WTC11 (cell line): ENCODE results near the gene KDM4C.

Source experiments
- IRF2 ChIP-seq: sonication (generic); formaldehyde crosslinking; IDR thresholded peaks from 2 replicates; pipeline ENCODE4 v1.8.0; 2022; ENCODE audit warnings: low read depth, missing genetic modification reagents, borderline replicate concordance
- NR2C2 ChIP-seq: sonication (generic); formaldehyde crosslinking; IDR thresholded peaks from 2 replicates; pipeline ENCODE4 v1.8.0; 2022; ENCODE audit warnings: mild to moderate bottlenecking, missing genetic modification reagents
- ZNF232 ChIP-seq: sonication (generic); formaldehyde crosslinking; IDR thresholded peaks from 2 replicates; pipeline ENCODE4 v1.8.0; 2022; ENCODE audit warnings: mild to moderate bottlenecking, missing genetic modification reagents
- TF ChIP-seq, protein P1 (sequence below): fragments of 200-600 bp; IDR thresholded peaks from 2 replicates; pipeline ENCODE4 v1.8.0; 2022; ENCODE audit warnings: antibody characterized with exemption
- TF ChIP-seq, protein P2 (sequence below): sonication (generic); formaldehyde crosslinking; IDR thresholded peaks from 2 replicates; pipeline ENCODE4 v1.8.0; 2023; ENCODE audit warnings: missing genetic modification reagents, mild to moderate bottlenecking, borderline replicate concordance
- TF ChIP-seq, protein P3 (sequence below): sonication (generic); formaldehyde crosslinking; IDR thresholded peaks from 2 replicates; pipeline ENCODE4 v1.8.1; 2023; ENCODE audit warnings: mild to moderate bottlenecking, moderate library complexity, missing genetic modification reagents
- TF ChIP-seq, protein P4 (sequence below): fragments of 250-450 bp; sonication (Bioruptor Pico); conservative IDR thresholded peaks from 2 replicates; pipeline ENCODE4 v1.9.0; 2021; ENCODE audit warnings: mild to moderate bottlenecking

DNA sequence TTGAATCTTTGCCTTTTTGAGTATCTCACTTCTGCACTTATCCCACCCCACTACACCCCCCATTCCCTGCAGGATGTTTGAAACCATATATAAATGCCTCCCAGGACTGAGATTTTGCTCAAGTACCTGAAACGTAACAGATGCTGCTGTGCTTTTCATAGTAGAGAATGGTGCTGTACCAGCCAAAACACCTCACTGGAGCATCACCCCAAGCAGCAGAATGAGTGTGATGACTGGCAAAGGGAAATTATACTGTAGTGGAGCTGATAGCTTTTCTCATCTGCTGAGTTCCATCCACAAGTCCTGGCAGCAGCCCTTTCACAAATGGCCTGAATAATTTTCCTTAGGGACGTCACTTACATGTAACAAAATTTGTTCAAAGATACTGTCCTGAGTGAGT, 246.1 kb downstream of the KDM4C start:
- TF ChIP-seq NR2C2 (CRISPR knock-in tag) (no peak), IRF2 (CRISPR knock-in tag) (no peak), ZNF232 (no peak)
- TF ChIP-seq, protein P1, sequence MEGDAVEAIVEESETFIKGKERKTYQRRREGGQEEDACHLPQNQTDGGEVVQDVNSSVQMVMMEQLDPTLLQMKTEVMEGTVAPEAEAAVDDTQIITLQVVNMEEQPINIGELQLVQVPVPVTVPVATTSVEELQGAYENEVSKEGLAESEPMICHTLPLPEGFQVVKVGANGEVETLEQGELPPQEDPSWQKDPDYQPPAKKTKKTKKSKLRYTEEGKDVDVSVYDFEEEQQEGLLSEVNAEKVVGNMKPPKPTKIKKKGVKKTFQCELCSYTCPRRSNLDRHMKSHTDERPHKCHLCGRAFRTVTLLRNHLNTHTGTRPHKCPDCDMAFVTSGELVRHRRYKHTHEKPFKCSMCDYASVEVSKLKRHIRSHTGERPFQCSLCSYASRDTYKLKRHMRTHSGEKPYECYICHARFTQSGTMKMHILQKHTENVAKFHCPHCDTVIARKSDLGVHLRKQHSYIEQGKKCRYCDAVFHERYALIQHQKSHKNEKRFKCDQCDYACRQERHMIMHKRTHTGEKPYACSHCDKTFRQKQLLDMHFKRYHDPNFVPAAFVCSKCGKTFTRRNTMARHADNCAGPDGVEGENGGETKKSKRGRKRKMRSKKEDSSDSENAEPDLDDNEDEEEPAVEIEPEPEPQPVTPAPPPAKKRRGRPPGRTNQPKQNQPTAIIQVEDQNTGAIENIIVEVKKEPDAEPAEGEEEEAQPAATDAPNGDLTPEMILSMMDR: no peak
- TF ChIP-seq, protein P2, sequence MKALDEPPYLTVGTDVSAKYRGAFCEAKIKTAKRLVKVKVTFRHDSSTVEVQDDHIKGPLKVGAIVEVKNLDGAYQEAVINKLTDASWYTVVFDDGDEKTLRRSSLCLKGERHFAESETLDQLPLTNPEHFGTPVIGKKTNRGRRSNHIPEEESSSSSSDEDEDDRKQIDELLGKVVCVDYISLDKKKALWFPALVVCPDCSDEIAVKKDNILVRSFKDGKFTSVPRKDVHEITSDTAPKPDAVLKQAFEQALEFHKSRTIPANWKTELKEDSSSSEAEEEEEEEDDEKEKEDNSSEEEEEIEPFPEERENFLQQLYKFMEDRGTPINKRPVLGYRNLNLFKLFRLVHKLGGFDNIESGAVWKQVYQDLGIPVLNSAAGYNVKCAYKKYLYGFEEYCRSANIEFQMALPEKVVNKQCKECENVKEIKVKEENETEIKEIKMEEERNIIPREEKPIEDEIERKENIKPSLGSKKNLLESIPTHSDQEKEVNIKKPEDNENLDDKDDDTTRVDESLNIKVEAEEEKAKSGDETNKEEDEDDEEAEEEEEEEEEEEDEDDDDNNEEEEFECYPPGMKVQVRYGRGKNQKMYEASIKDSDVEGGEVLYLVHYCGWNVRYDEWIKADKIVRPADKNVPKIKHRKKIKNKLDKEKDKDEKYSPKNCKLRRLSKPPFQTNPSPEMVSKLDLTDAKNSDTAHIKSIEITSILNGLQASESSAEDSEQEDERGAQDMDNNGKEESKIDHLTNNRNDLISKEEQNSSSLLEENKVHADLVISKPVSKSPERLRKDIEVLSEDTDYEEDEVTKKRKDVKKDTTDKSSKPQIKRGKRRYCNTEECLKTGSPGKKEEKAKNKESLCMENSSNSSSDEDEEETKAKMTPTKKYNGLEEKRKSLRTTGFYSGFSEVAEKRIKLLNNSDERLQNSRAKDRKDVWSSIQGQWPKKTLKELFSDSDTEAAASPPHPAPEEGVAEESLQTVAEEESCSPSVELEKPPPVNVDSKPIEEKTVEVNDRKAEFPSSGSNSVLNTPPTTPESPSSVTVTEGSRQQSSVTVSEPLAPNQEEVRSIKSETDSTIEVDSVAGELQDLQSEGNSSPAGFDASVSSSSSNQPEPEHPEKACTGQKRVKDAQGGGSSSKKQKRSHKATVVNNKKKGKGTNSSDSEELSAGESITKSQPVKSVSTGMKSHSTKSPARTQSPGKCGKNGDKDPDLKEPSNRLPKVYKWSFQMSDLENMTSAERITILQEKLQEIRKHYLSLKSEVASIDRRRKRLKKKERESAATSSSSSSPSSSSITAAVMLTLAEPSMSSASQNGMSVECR: no peak
- TF ChIP-seq, protein P3, sequence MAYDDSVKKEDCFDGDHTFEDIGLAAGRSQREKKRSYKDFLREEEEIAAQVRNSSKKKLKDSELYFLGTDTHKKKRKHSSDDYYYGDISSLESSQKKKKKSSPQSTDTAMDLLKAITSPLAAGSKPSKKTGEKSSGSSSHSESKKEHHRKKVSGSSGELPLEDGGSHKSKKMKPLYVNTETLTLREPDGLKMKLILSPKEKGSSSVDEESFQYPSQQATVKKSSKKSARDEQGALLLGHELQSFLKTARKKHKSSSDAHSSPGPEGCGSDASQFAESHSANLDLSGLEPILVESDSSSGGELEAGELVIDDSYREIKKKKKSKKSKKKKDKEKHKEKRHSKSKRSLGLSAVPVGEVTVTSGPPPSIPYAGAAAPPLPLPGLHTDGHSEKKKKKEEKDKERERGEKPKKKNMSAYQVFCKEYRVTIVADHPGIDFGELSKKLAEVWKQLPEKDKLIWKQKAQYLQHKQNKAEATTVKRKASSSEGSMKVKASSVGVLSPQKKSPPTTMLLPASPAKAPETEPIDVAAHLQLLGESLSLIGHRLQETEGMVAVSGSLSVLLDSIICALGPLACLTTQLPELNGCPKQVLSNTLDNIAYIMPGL (CRISPR knock-in tag): no peak
- TF ChIP-seq, protein P4, sequence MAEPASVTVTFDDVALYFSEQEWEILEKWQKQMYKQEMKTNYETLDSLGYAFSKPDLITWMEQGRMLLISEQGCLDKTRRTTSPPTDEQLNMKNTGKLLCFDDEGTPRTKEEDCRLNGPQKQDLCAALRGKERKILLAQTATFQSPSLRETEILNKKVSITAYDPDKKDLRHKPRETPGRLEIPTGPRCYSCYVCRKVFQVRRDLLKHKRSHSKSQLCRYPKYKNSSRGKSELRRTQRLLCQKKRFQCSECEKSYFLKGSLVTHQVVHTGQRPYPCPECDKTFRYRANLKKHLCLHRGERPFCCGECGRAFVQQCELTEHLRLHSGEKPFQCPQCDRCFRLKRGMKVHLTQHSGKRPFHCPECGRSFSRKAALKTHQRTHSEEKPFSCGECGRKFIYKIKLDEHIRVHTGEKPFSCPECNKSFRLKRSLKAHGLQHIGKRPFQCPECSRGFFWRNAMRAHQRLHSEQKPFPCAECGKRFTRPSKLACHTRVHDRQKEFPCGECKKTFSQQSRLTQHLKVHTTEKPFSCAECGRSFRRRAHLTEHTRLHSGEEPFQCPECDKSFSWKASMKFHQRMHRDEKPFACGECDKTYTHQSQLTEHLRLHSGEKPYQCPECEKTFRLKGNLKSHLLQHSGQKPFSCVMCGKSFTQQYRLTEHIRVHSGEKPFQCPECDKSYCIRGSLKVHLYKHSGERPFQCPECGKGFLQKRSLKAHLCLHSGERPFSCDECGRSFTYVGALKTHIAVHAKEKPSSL (CRISPR knock-in tag): no peak
